Measurements from ENCODE around the gene NEURL1B.
"Not testable (repeated sequence)": the region's sequence is repeated elsewhere in the genome, so short reads cannot be mapped to it uniquely, and the experiment has no call there.

NEURL1B gene

GRCh38 chr5:172635038-172635437 lies 6.0 kb upstream of the NEURL1B start:
- DNase-seq: no peak

GRCh38 chr5:172636279-172637050 lies 4.6 kb upstream of the NEURL1B start:
- no peak for DNase-seq

GRCh38 chr5:172637110-172637580 lies 3.9 kb upstream of the NEURL1B start:
- peak; percentile 80 to 89 for DNase-seq

GRCh38 chr5:172637740-172638139 lies 3.3 kb upstream of the NEURL1B start:
- DNase-seq: no peak

GRCh38 chr5:172638209-172638768 lies 2.8 kb upstream of the NEURL1B start:
- no peak for DNase-seq

GRCh38 chr5:172640139-172640538 lies 924 bp upstream of the NEURL1B start:
- DNase-seq: no peak

- no peak for DNase-seq
Observed at GRCh38 chr5:172641359-172642050, 442 bp downstream of the NEURL1B start.

- no peak for DNase-seq
Observed at GRCh38 chr5:172642051-172642409, 967 bp downstream of the NEURL1B start.

GRCh38 chr5:172642486-172642885 lies 1.4 kb downstream of the NEURL1B start:
- no peak for DNase-seq

- DNase-seq: no peak
Observed at GRCh38 chr5:172642926-172643871, 2.1 kb downstream of the NEURL1B start.

- DNase-seq: no peak
Observed at GRCh38 chr5:172644266-172644665, 3.2 kb downstream of the NEURL1B start.

GRCh38 chr5:172644711-172645110 lies 3.6 kb downstream of the NEURL1B start:
- no peak for DNase-seq

- DNase-seq: no peak
Observed at GRCh38 chr5:172645271-172646055, 4.4 kb downstream of the NEURL1B start.

GRCh38 chr5:172646716-172647285 lies 5.7 kb downstream of the NEURL1B start:
- no peak for DNase-seq

GRCh38 chr5:172647352-172648012 lies 6.4 kb downstream of the NEURL1B start:
- DNase-seq: no peak

GRCh38 chr5:172648013-172648381 lies 6.9 kb downstream of the NEURL1B start:
- no peak for DNase-seq

- DNase-seq: no peak
Observed at GRCh38 chr5:172648755-172649154, 7.7 kb downstream of the NEURL1B start.

GRCh38 chr5:172656496-172656895 lies 15.4 kb downstream of the NEURL1B start:
- not testable (repeated sequence) for DNase-seq

GRCh38 chr5:172657524-172658233 lies 16.6 kb downstream of the NEURL1B start:
- not testable (repeated sequence) for DNase-seq

GRCh38 chr5:172658391-172658790 lies 17.3 kb downstream of the NEURL1B start:
- no peak for DNase-seq
